Measurements from ENCODE around the gene ATP1A3.

- no peak for TF ChIP-seq SIN3A (IDR thresholded peaks at IDR 0.05; ENCODE audit: borderline replicate concordance, low read depth, low read length)
- no peak for TF ChIP-seq CTCF (IDR thresholded peaks at IDR 0.05)
- TF ChIP-seq EZH2phosphoT487 (IDR thresholded peaks at IDR 0.05; ENCODE audit: borderline replicate concordance, low read depth): no peak
- TF ChIP-seq POLR2AphosphoS5 (IDR thresholded peaks at IDR 0.05; ENCODE audit: low read depth, low read length): no peak
- TF ChIP-seq ZBTB33 (IDR thresholded peaks at IDR 0.05; ENCODE audit: borderline replicate concordance, low read depth): no peak
- no peak for TF ChIP-seq EP300 (IDR thresholded peaks at IDR 0.05; ENCODE audit: borderline replicate concordance in 1 of 2, low read depth in 1 of 2, low read length in 1 of 2)
- no peak for TF ChIP-seq TCF12 (IDR thresholded peaks at IDR 0.05)
- no peak for TF ChIP-seq MAX (IDR thresholded peaks at IDR 0.05; ENCODE audit: low read depth)
- no peak for TF ChIP-seq SMC3 (IDR thresholded peaks at IDR 0.05; ENCODE audit: low read depth, low read length)
- TF ChIP-seq YY1 (IDR thresholded peaks at IDR 0.05; ENCODE audit: low read depth): no peak
- no peak for TF ChIP-seq IRF3 (IDR thresholded peaks at IDR 0.05; ENCODE audit: low read depth, low read length)
- TF ChIP-seq RFX5 (IDR thresholded peaks at IDR 0.05; ENCODE audit: low read length): no peak
Observed at GRCh38 chr19:41927497-41928192, 66.4 kb downstream of the ATP1A3 start.

Measured in SK-N-SH (cell line).